Stimulated activated naive B cell treated with anti-CD40 and anti-IgM and Interleukin-4, amounts not matched to agents 10 μg/mL and 1 μg/mL and 100 μg/mL, for 72 hours (primary cell): ENCODE results near the gene BIRC5.

Experiments
- ATAC-seq, 2 donors: fragments of 150-1000 bp; cut with Tn5 transposase; replicated peaks; 2 replicates each; pipeline ENCODE4 v1.10.0; 2021; ENCODE audit warnings: moderate library complexity in 1 of 2
- DNase-seq: peaks from one replicate; pipeline ENCODE4 v3.0.0; 2021
- H3K27ac Mint-ChIP-seq: one replicate; pipeline ENCODE4 v1.8.0; 2022; ENCODE audit warnings: mild to moderate bottlenecking, mixed read lengths
- H3K27me3 Mint-ChIP-seq, 2 donors: one replicate each; pipeline ENCODE4 v1.8.0; 2022; ENCODE audit warnings: mixed read lengths in 2 of 2
- H3K36me3 Mint-ChIP-seq, 2 donors: one replicate each; pipeline ENCODE4 v1.8.0; 2022; ENCODE audit warnings: mixed read lengths in 2 of 2, mild to moderate bottlenecking in 1 of 2
- H3K4me1 Mint-ChIP-seq, 2 donors: one replicate each; pipeline ENCODE4 v1.8.0; 2022; ENCODE audit warnings: mixed read lengths in 2 of 2, mild to moderate bottlenecking in 1 of 2
- H3K4me3 Mint-ChIP-seq, 2 donors: one replicate each; pipeline ENCODE4 v1.8.0; 2022; ENCODE audit warnings: mild to moderate bottlenecking in 2 of 2, mixed read lengths in 2 of 2, moderate library complexity in 1 of 2
- H3K9me3 Mint-ChIP-seq, 2 donors: one replicate each; pipeline ENCODE4 v1.8.0; 2022; ENCODE audit warnings: mixed read lengths in 2 of 2, mild to moderate bottlenecking in 1 of 2

BIRC5 gene

GRCh38 chr17:78197147-78197832 is 16.8 kb upstream of the BIRC5 start:
- ATAC-seq (no peak), DNase-seq (no peak)
- Mint-ChIP-seq H3K4me3 (no peak overlapping the region), H3K27me3 (no peaks in the 10 kb centered on the region), H3K27ac (peak overlapping the region; percentile 42), H3K9me3 (no peaks in the 10 kb centered on the region), H3K4me1 (peaks cover 8 to 9% of the 10 kb centered on the region in 2 donors), H3K36me3 (peaks cover 30 to 37% of the 10 kb centered on the region in 2 donors)

GRCh38 chr17:78200451-78200850 is 13.6 kb upstream of the BIRC5 start:
- Mint-ChIP-seq H3K27ac (no peak overlapping the region), H3K4me1 (peaks cover 8 to 9% of the 10 kb centered on the region in 2 donors), H3K4me3 (no peak overlapping the region), H3K27me3 (no peaks in the 10 kb centered on the region), H3K9me3 (no peaks in the 10 kb centered on the region), H3K36me3 (peaks cover 22 to 46% of the 10 kb centered on the region in 2 donors)
- ATAC-seq = no peak
- DNase-seq = no peak

- Mint-ChIP-seq H3K9me3 (no peaks in the 10 kb centered on the region), H3K4me1 (peaks cover 8 to 9% of the 10 kb centered on the region in 2 donors), H3K36me3 (peaks cover 20 to 45% of the 10 kb centered on the region in 2 donors), H3K27me3 (no peaks in the 10 kb centered on the region), H3K4me3 (no peak overlapping the region), H3K27ac (no peak overlapping the region)
- ATAC-seq = no peak
- no peak for DNase-seq
These were observed 11.4 kb upstream of the BIRC5 start for GRCh38 chr17:78202666-78203065.

GRCh38 chr17:78204387-78205123 is 9.5 kb upstream of the BIRC5 start:
- no peaks in the 10 kb centered on the region for H3K9me3 Mint-ChIP-seq
- DNase-seq (no peak), ATAC-seq (no peak)
- no peak overlapping the region for H3K4me3 Mint-ChIP-seq
- H3K4me1 Mint-ChIP-seq = no peaks in the 10 kb centered on the region
- peaks cover 13 to 37% of the 10 kb centered on the region in 2 donors for H3K36me3 Mint-ChIP-seq
- H3K27ac Mint-ChIP-seq = no peak overlapping the region
- H3K27me3 Mint-ChIP-seq = no peaks in the 10 kb centered on the region

GRCh38 chr17:78205124-78205775 is 8.8 kb upstream of the BIRC5 start:
- no peaks in the 10 kb centered on the region for H3K27me3 Mint-ChIP-seq
- H3K36me3 Mint-ChIP-seq = peaks cover 10 to 37% of the 10 kb centered on the region in 2 donors
- H3K27ac Mint-ChIP-seq = no peak overlapping the region
- no peak for DNase-seq
- H3K4me1 Mint-ChIP-seq = no peaks in the 10 kb centered on the region
- H3K4me3 Mint-ChIP-seq = no peak overlapping the region
- ATAC-seq = no peak
- no peaks in the 10 kb centered on the region for H3K9me3 Mint-ChIP-seq

GRCh38 chr17:78206298-78206697 is 7.8 kb upstream of the BIRC5 start:
- no peak overlapping the region for H3K27ac Mint-ChIP-seq
- ATAC-seq (no peak), DNase-seq (no peak)
- peaks cover 10 to 37% of the 10 kb centered on the region in 2 donors for H3K36me3 Mint-ChIP-seq
- no peak overlapping the region for H3K4me3 Mint-ChIP-seq
- H3K9me3 Mint-ChIP-seq = no peaks in the 10 kb centered on the region
- H3K27me3 Mint-ChIP-seq = no peaks in the 10 kb centered on the region
- no peaks in the 10 kb centered on the region for H3K4me1 Mint-ChIP-seq

DNA sequence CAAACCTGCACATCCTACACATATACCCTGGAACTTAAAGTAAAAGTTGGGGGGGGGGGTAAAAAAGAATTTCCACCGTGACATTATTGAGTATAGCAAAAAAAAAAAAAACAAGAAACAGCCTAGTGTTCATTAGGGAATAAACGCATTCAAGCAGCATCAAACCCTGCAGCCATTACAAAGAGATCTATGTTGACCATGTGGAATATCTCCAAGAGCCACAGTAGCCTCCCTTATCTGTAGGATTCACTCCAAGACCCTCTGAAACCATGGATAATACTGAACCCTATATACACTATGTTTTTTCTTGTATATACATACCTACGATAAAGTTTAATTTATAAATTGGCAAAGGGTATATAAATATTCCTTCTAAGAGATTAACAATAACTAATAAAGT is 5.6 kb upstream of the BIRC5 start:
- no peaks in the 10 kb centered on the region for H3K27me3 Mint-ChIP-seq
- no peak overlapping the region for H3K27ac Mint-ChIP-seq
- peaks cover 7 to 29% of the 10 kb centered on the region in 2 donors for H3K36me3 Mint-ChIP-seq
- no peak overlapping the region for H3K4me3 Mint-ChIP-seq
- H3K9me3 Mint-ChIP-seq = no peaks in the 10 kb centered on the region
- ATAC-seq (no peak), DNase-seq (no peak)
- H3K4me1 Mint-ChIP-seq = no peaks in the 10 kb centered on the region

DNA sequence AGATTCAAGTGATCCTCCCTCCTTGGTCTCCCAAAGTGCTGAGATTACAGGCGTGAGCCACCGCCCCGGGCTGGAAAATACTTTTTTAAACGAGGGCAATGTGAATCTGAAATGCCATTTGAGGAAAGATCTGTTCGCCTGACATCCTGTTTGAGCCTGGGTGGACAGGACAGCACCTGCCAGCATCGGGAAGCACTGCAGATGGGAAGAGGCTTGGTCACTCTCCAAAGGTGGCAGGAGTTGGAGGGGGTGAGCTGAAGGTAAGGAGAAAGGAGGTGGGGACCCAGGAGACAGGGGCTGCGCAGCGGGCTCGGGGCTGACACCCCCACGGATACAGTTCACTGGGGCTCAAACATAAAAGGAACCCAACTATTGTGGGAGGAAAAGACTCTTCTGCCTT is 3.9 kb upstream of the BIRC5 start:
- H3K4me1 Mint-ChIP-seq = peaks cover 0 to 4% of the 10 kb centered on the region in 2 donors
- no peak overlapping the region for H3K4me3 Mint-ChIP-seq
- DNase-seq (no peak), ATAC-seq (no peak)
- no peaks in the 10 kb centered on the region for H3K9me3 Mint-ChIP-seq
- H3K27me3 Mint-ChIP-seq = no peaks in the 10 kb centered on the region
- H3K27ac Mint-ChIP-seq = no peak overlapping the region
- peaks cover 7 to 16% of the 10 kb centered on the region in 2 donors for H3K36me3 Mint-ChIP-seq

DNA sequence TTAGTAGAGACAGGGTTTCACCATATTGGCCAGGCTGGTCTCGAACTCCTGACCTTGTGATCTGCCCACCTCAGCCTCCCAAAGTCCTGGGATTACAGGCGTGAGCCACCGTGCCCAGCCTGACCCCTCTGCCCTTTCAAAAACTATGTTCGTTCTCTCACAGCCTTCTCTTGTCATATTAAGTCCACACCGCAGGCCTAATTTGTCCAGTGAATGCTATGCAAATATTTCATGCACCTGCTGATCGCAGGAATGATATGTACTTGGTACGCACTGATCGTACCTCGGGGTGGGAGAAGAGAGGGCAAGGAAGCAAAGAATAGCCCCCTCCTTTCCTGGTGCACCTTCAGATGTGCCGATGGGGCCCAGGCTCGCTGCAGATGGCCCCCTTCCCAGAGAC is 3.0 kb upstream of the BIRC5 start:
- Mint-ChIP-seq H3K36me3 (peaks cover 3 to 10% of the 10 kb centered on the region in 2 donors), H3K4me3 (no peak overlapping the region), H3K4me1 (peaks cover 0 to 4% of the 10 kb centered on the region in 2 donors), H3K27ac (no peak overlapping the region), H3K27me3 (no peaks in the 10 kb centered on the region), H3K9me3 (no peaks in the 10 kb centered on the region)
- ATAC-seq (no peak), DNase-seq (no peak)

- Mint-ChIP-seq H3K27ac (peak overlapping the region; percentile 76), H3K9me3 (no peaks in the 10 kb centered on the region), H3K27me3 (no peaks in the 10 kb centered on the region), H3K4me1 (peaks cover 0 to 4% of the 10 kb centered on the region in 2 donors), H3K36me3 (no peaks in the 10 kb centered on the region), H3K4me3 (peak overlapping the region; percentile 86 to 88)
- ATAC-seq (no peak), DNase-seq (no peak)
These were observed 631 bp downstream of the BIRC5 start for GRCh38 chr17:78214706-78215061.

- Mint-ChIP-seq H3K27me3 (no peaks in the 10 kb centered on the region), H3K36me3 (peaks cover 0 to 3% of the 10 kb centered on the region in 2 donors), H3K9me3 (no peaks in the 10 kb centered on the region), H3K4me1 (peaks cover 0 to 1% of the 10 kb centered on the region in 2 donors), H3K4me3 (no peak overlapping the region), H3K27ac (no peak overlapping the region)
- ATAC-seq (no peak), DNase-seq (no peak)
These were observed 5.5 kb downstream of the BIRC5 start for GRCh38 chr17:78219396-78220150.

GRCh38 chr17:78223061-78223460 is 9.0 kb downstream of the BIRC5 start:
- Mint-ChIP-seq H3K36me3 (peaks cover 0 to 3% of the 10 kb centered on the region in 2 donors), H3K4me3 (no peak overlapping the region), H3K9me3 (no peaks in the 10 kb centered on the region), H3K4me1 (peaks cover 3 to 16% of the 10 kb centered on the region in 2 donors), H3K27ac (no peak overlapping the region), H3K27me3 (peaks cover 6 to 20% of the 10 kb centered on the region in 2 donors)
- ATAC-seq (no peak), DNase-seq (no peak)

DNA sequence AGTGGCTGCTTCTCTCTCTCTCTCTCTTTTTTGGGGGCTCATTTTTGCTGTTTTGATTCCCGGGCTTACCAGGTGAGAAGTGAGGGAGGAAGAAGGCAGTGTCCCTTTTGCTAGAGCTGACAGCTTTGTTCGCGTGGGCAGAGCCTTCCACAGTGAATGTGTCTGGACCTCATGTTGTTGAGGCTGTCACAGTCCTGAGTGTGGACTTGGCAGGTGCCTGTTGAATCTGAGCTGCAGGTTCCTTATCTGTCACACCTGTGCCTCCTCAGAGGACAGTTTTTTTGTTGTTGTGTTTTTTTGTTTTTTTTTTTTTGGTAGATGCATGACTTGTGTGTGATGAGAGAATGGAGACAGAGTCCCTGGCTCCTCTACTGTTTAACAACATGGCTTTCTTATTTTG is 9.7 kb downstream of the BIRC5 start:
- peaks cover 3 to 16% of the 10 kb centered on the region in 2 donors for H3K4me1 Mint-ChIP-seq
- no peak for ATAC-seq
- H3K27ac Mint-ChIP-seq = peak overlapping the region; percentile 9

More for the DNA sequence above, 9.7 kb downstream of the BIRC5 start:
- Mint-ChIP-seq H3K9me3 (no peaks in the 10 kb centered on the region), H3K27me3 (peaks cover 6 to 28% of the 10 kb centered on the region in 2 donors), H3K36me3 (peaks cover 0 to 3% of the 10 kb centered on the region in 2 donors), H3K4me3 (no peak overlapping the region)
- DNase-seq = no peak
